GM19324 (cell line): ENCODE measurements around the gene OAS3.
A peak's percentile ranks its signal among the peaks of the same experiment; 100 is the strongest.
"Not testable (repeated sequence)": the region's sequence is repeated elsewhere in the genome, so short reads cannot be mapped to it uniquely, and the experiment has no call there.

ENCODE experiments used
- ATAC-seq: cut with Tn5 transposase; IDR thresholded peaks from one replicate; pipeline ENCODE4 v1.9.1; 2021; ENCODE audit warnings: mild to moderate bottlenecking, moderate library complexity; ENCODE audit not compliant: unreplicated experiment, low FRiP score

OAS3 gene

DNA sequence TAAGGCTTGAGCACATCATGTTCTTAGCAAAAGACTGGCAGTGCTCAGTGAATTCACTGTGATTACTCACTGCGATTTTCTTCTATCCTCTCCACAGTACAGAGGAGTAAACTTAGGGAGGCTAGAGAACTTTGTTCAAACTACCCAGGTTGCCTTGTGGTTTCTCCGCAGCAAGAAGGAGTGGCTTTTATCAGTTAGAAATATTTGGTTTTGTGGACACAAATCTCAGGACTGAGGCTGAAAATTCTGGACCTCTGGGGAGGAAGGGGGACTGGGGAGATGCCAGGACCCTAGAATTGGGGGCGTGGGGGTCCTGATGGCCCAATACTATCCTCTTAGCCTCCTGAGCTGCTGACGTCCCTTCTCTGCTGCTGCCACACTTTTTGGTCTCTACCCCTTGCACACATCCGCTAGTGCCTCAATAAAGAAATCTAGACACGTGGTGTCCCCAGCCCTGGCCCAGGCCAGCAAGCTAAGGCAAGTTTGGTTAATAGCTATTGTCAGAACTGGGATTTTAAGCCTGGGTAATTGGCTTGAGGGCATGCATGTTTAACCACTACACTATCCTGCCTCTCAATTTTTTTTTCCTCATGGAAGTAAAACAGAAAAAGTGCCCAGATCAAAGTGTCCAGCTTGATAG is 40.9 kb downstream of the OAS3 start:
- peak; percentile 28 for ATAC-seq

DNA sequence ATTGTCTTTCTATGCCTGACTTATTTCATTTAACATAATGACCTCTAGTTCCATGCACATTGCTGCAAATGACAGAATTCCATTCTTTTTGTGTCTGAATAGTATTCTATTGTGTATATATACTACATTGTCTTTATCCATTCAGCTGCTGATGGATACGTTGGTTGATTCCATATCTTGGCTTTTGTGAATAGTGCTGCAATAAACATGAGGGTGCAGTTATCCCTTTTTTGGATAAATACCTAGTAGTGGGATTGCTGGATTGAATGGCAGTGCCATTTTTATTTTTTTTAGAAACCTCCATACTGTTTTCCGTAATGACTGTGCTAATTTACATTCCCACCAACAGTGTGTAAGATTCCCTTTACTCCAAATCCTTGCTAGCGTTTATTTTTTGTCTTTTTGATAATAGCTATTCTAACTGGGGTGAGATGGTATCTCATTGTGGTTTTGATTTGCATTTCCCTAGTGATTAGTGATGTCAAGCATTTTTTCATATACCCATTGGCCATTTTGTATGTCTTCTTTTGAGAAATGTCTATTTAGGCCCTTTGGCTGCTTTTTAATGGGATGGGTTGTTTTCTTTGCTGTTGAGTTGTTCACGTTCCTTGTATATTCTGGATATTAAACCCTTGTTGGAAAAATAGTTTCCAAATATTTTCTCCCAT is 42.4 kb downstream of the OAS3 start:
- ATAC-seq, result no peak

GRCh38 chr12:112985642-112986290 is 47.5 kb downstream of the OAS3 start:
- no peak for ATAC-seq

DNA sequence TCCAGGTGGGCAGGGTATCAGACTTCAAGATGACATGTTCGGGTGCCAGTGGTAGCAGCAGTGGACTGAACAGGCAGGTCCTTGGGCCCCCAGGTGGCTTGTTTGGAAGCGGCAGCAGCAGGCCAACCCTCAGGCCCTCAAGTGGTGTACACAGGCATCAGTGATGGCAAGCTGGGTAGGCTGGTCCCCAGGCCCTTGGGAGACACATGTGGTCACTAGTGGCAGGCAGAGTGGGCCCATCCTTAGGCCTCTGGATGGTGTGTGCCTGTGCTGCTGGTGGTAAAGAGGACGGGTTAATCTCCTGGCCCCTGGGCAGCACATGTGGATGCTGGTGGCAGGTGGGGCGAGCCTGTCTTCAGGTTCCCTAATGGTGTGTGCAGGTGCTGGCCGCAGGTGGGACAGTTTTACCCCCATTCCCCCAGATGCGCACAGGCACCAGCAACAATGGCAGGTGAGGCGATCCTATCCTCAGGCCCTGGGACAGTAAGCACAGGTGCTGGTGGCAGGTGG is 48.1 kb downstream of the OAS3 start:
- no peak for ATAC-seq

DNA sequence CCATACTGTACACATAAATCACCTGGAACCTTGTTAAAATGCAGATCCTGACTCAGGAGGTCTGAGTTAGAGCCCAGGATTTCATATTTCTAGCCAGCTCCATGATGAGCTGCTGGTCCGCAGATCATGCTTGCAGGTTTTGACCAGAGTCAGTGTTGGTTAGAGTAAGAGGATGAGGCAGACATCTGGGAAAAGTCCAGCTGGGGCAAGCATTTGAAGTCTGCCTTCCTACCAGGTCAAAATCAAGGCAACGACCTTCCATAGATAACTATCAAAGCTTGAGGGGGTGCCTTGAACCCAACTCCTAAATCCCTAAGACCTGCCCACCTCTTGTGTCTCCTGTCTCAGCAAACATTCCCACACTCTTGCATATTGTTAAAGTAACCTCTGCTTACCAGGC is 49.3 kb downstream of the OAS3 start:
- ATAC-seq, result no peak

DNA sequence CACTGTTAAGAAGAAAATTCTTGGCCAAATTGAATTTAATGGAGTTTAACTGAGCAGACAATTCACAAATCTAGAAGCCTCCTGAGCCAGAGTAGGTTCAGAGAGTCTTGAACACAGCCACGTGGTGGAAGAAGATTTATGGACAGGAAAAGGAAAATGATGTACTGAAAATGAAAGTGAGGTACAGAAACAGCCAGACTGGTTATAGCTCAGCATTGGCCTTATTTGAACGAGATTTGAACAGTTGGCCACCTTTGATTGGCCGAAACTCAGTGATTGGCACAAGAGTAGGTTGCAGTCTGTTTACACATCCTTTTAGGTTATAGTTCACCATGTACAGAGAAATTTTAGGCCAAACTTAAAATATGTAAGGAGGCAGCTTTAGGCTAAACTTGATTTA is 50.0 kb downstream of the OAS3 start:
- ATAC-seq, result no peak

DNA sequence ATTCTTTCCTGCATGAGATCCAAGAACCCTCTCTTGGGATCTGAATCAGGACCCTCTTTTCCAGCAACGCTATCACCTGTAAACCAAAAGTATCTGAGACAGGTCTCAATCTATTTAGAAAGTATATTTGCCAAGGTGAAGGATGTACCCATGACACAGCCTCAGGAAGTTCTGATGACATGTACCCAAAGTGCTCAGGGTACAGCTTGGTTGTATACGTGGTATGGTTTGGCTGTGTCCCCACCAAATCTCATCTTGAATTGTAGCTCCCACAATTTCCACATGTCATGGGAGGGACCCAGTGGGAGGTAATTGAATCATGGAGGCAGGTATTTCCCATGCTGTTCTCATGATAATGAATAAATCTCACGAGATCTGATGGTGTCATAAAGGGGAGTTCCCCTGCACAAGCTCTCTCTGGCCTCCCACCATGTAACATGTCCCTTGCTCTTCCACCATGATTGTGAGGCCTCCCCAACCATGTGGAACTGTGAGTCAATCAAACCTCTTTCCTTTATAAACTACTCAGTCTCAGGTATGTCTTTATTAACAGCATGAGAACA is 50.6 kb downstream of the OAS3 start:
- ATAC-seq, result not testable (repeated sequence)

DNA sequence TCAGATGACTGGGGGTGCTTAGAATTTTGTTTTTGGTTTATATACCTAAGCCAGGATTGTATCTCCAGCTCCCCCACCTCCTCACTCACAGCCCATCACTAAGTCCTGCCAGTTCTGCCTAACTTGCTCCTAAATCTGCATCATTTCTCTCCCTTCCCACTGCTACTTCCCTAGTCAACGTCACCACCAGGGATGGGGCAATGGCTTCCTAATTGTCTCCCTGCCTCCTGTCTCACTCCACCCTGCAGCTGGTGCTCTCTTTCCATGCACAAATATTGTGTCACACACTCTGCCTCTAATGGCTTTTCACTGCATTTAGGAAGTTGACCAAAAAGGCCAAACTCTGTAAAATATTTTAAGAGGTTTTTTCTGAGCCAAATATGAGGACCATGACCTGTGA is 51.5 kb downstream of the OAS3 start:
- ATAC-seq, result no peak

DNA sequence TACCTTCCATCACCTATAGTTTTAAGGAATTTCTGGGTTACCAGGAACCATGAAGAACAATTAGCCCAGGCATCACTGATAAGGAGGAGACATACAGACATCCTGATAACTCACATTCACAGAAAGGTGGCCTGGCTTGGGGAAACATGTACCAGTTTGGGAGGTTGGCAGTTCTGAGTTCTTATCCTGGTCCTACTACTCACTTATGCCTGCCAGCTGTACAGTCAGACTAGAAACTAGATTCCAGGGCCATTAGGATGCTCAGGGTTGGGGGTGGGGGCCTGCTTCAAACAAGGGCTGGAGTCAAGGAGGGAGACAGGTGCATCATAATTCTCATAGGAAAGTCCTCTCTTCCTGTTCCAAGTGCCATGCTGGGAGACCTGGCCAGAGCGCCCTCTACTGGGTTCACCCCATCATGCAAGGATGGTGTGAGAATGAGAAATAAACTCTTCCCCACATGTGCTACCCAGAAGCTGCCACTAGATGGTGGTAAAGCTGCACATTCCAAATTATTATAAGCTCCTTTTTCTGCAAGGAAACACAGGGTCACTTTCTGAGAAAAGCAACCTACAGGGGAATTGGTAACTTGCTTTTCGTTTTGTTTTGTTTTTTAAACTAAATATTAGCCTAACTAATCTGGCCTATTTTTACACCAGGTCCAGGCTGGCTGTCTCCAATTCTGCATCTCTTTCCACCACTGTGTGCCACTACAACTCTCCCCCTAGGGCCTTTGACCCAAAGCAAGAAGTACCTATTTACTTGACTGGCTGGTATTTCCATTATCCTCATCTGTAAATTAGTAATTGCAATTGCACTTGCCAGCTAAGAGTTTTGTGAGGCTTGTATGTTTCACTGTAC is 54.5 kb downstream of the OAS3 start:
- no peak for ATAC-seq

DNA sequence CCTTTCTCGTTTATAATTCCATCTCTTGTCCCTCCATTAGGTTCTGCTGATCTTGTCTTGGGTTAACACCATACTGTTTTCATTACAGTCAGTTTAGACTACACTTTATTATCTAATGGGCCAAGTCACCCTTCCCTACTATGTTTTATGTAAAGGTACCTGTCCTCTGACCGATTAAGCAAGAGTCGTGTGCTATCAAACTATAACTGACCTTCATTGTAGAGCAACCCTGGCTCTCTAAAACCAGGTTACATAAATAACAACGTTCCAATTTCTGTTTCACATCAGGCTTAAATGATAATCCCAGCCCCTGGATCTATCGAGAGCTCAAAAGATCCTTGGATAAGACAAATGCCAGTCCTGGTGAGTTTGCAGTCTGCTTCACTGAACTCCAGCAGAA is 56.7 kb downstream of the OAS3 start:
- no peak for ATAC-seq

GRCh38 chr12:112996501-112996900 is 58.2 kb downstream of the OAS3 start:
- no peak for ATAC-seq

DNA sequence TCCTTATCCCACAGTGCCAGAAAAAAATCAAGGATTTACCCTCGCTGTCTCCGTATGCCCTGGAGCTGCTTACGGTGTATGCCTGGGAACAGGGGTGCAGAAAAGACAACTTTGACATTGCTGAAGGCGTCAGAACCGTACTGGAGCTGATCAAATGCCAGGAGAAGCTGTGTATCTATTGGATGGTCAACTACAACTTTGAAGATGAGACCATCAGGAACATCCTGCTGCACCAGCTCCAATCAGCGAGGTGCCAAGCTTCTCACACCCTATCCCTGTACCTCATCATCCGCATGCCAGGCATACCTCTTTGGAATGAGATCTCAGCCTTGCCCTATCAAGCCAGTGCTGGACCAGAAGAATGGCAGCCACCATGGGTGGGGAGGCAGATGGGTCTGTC is 59.2 kb downstream of the OAS3 start:
- ATAC-seq, result no peak

DNA sequence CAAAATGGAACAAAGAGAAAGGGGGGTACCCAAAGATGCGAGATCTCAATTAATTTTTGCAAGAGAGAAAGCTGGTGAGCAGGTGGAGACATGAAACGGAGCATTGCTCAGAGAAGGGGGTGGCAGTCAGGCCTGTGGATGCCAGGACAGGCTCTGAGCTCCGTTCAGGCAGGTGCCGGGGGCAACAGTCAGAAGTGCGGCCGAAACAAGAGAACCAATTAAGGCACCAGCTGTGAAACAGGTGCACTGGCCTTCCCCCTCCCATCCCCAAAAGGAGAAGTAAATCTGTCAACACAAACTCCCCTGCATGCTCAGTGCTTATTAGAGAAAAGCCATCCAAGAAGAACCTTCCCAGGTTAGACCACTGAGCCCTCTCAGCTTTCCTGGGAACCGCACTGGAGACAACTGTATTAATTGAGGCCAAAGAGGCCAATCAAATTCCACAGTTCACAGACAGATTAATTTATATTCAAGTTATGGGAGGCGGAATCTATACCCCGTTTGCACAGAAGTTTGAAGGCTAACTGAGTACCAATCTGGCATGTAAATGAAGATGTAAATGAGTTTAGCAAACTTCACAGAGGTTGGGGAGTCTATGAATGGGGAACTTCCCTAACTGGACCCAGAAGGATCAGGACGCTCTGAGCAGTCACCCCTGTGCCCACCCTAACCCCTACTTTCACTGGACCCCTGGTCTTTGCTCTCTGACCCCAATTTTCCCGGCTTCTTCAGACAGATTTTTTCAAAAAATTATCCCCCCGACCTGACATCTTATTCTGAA is 60.9 kb downstream of the OAS3 start:
- ATAC-seq, result peak; percentile 92

DNA sequence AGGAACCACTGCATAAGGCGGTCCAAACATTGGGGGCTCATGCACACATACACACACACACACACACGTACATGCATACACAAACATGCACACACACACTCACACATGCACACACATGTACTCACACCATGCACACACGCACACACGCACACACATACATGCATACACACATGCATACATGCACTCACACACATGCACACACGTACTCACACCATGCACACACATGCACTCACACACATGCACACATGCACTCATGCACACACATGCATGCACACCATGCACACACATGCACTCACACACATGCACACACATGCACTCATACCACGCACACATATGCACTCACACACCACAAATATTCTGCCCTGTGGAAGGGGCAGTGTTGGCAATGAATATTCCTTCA is 62.2 kb downstream of the OAS3 start:
- ATAC-seq, result no peak

- no peak for ATAC-seq
These were observed 63.9 kb downstream of the OAS3 start for GRCh38 chr12:113002155-113002554.

DNA sequence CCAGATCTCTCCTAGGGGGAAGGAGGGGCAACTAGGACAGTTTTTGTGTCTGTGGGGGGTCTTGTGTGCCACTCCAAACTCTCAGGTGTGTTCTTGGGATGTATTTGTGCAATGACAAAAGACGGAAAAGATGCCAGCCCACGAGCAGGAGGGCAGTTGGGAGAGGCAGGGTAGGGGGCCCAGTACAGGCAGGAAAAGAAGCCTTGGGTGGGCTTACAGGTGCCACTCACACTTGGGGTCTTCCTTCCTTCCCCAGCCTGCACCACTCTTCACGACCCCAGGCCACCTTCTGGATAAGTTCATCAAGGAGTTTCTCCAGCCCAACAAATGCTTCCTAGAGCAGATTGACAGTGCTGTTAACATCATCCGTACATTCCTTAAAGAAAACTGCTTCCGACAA is 64.4 kb downstream of the OAS3 start:
- ATAC-seq, result no peak

- no peak for ATAC-seq
These were observed 65.4 kb downstream of the OAS3 start for GRCh38 chr12:113003636-113004035.

DNA sequence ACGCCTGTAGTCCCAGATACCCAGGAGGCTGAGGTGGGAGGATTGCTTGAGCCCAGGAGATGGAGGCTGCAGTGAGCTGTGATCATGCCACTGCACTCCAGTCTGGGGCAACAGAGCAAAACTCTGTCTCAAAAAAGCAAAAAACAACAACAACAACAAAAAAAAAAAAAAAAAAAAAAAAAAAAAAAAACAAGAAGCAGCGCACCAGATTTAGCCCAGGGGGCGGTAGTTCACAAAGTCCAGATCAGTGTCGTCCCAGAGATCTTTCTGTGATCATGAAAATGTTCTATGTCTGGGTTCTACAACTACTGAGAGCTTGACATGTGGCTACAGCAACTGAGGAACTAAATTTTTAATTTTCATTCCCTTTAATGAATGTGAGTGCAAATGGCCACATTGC is 67.5 kb downstream of the OAS3 start:
- ATAC-seq, result no peak

DNA sequence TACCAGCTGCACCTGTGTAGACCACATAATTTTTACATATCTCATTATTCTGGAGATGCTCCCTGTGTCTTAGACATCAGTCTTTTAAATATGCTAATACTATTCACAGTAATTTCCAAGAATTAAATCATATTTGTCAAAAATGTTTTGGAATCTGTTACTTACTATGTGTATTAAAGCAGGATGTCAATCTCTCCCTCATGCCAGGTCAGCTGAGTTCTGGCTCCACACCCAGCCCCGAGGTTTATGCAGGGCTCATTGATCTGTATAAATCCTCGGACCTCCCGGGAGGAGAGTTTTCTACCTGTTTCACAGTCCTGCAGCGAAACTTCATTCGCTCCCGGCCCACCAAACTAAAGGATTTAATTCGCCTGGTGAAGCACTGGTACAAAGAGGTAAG is 67.9 kb downstream of the OAS3 start:
- no peak for ATAC-seq

DNA sequence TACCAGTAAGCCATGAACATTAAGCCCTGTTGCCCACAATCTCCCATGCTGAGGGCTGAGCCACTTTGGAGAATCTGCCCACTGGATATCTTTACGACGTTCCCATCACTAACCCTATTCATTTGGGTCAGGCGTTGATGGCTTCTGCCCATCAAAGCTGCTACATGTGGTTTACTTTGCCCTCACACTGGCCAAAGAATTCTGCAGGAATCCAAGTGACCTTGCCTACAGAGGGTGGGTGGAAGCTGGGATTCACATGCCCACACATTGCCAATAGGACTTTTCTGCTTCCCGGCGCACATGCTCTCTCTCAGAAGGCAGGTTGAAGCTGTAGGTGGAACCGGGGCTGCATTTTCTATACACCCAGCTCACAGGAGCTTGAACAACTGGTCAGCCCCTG is 68.4 kb downstream of the OAS3 start:
- no peak for ATAC-seq
